HEK293T (cell line): Measurements from ENCODE around the gene CEMP1.

Experiments
- CTCF ChIA-PET: fragments of 350-600 bp; formaldehyde crosslinking; extraction: SDS; loops from one replicate; lab custom pipeline; 2021; ENCODE audit warnings: antibody characterized with exemption, inconsistent platforms; lab: Yijun Ruan, JAX
- POLR2A ChIA-PET: fragments of 350-600 bp; formaldehyde crosslinking; extraction: SDS; loops from one replicate; lab custom pipeline; 2020; ENCODE audit warnings: antibody characterized with exemption, inconsistent platforms; lab: Yijun Ruan, JAX
- DNase-seq: peaks from one replicate; pipeline ENCODE4 v3.0.0; 2012; ENCODE audit warnings: mixed read lengths; ENCODE audit errors: extremely low spot score
- ARNT ChIP-seq: fragments of 450-650 bp; IDR thresholded peaks from 2 replicates; pipeline ENCODE4 v1.6.1; 2017; ENCODE audit warnings: mild to moderate bottlenecking
- BHLHE40 ChIP-seq: fragments of 450-650 bp; IDR thresholded peaks from 2 replicates; pipeline ENCODE4 v1.6.1; 2016; ENCODE audit warnings: mild to moderate bottlenecking, moderate library complexity, borderline replicate concordance
- CTBP1 ChIP-seq: fragments of 450-650 bp; IDR thresholded peaks from 2 replicates; pipeline ENCODE4 v1.6.1; 2016; ENCODE audit warnings: borderline replicate concordance
- ELF4 ChIP-seq: fragments of 450-650 bp; IDR thresholded peaks from 2 replicates; pipeline ENCODE4 v1.6.1; 2017; ENCODE audit warnings: antibody characterized with exemption
- FOXA1 ChIP-seq: fragments of 450-650 bp; IDR thresholded peaks from 2 replicates; pipeline ENCODE4 v1.6.1; 2016; ENCODE audit warnings: mild to moderate bottlenecking
- FOXK2 ChIP-seq: fragments of 450-650 bp; IDR thresholded peaks from 2 replicates; pipeline ENCODE4 v1.6.1; 2016; ENCODE audit warnings: mild to moderate bottlenecking
- FOXM1 ChIP-seq: fragments of 450-650 bp; IDR thresholded peaks from 2 replicates; pipeline ENCODE4 v1.6.1; 2017; ENCODE audit warnings: mild to moderate bottlenecking, borderline replicate concordance
- HDGF ChIP-seq: fragments of 450-650 bp; IDR thresholded peaks from 2 replicates; pipeline ENCODE4 v1.6.1; 2017; ENCODE audit warnings: antibody characterized with exemption, borderline replicate concordance
- L3MBTL2 ChIP-seq: fragments of 450-650 bp; conservative IDR thresholded peaks from 2 replicates; pipeline ENCODE4 v1.6.1; 2016; ENCODE audit warnings: mild to moderate bottlenecking
- LEF1 ChIP-seq: fragments of 450-650 bp; IDR thresholded peaks from 2 replicates; pipeline ENCODE4 v1.6.1; 2017; ENCODE audit warnings: mild to moderate bottlenecking, borderline replicate concordance
- NFRKB ChIP-seq: fragments of 450-650 bp; IDR thresholded peaks from 2 replicates; pipeline ENCODE4 v1.6.1; 2016; ENCODE audit warnings: mild to moderate bottlenecking, moderate library complexity
- SP1 ChIP-seq: fragments of 450-650 bp; IDR thresholded peaks from 2 replicates; pipeline ENCODE4 v1.6.1; 2017
- SUZ12 ChIP-seq: fragments of 450-650 bp; IDR thresholded peaks from 2 replicates; pipeline ENCODE4 v1.6.1; 2016; ENCODE audit warnings: mild to moderate bottlenecking
- TARDBP ChIP-seq: fragments of 450-650 bp; IDR thresholded peaks from 2 replicates; pipeline ENCODE4 v1.6.1; 2016
- ZNF384 ChIP-seq: fragments of 450-650 bp; IDR thresholded peaks from 2 replicates; pipeline ENCODE4 v1.6.1; 2016
- TF ChIP-seq, protein P1 (sequence below): fragments of 450-650 bp; IDR thresholded peaks from 2 replicates; pipeline ENCODE4 v1.6.1; 2016

Gene CEMP1

DNA sequence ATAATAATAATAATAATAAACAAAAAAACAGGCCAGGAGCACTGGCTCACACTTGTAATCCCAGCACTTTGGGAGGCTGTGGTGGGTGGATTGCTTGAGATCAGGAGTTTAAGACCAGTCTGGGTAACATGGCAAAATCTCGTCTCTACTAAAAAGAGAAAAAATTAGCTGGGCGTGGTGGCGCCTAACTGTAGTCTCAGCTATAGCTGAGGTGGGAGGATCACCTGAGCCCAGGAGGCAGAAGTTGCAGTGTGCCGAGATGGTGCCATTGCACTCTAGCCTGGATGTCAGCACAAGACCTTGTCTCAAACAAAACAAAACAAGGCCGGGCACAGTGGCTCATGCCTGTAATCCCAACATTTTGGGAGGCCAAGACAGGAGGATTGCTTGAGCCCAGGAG, 36.2 kb downstream of the CEMP1 start:
- TF ChIP-seq FOXA1 (no peak), L3MBTL2 (no peak), CTBP1 (no peak), LEF1 (no peak), HDGF (no peak), SP1 (no peak), ELF4 (no peak), TARDBP (no peak), FOXK2 (no peak), ARNT (no peak), ZNF384 (no peak), NFRKB (no peak)
- TF ChIP-seq, protein P1, sequence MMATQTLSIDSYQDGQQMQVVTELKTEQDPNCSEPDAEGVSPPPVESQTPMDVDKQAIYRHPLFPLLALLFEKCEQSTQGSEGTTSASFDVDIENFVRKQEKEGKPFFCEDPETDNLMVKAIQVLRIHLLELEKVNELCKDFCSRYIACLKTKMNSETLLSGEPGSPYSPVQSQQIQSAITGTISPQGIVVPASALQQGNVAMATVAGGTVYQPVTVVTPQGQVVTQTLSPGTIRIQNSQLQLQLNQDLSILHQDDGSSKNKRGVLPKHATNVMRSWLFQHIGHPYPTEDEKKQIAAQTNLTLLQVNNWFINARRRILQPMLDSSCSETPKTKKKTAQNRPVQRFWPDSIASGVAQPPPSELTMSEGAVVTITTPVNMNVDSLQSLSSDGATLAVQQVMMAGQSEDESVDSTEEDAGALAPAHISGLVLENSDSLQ = no peak
- CTCF ChIA-PET = no interaction called here
- no peak for DNase-seq
- POLR2A ChIA-PET = no interaction called here

DNA sequence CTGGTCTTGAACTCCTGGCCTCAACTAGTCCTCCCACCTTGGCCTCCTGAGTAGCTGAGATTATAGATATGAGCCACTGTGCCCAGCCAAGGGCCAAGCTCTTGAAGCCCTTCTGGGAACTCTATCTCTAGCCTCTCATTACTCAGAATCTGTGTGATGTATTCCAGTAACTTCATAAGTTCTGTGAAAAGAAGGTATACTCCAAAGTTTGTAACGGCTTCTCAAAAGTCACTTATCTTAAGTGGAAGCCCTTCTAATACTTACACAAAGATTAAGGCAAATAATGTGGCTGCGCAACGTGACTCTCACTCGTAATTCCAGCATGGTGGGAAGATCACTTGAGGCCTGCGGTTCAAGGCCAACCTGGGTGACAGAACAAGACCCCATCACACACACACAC, 36.6 kb downstream of the CEMP1 start:
- no peak for DNase-seq
- CTCF ChIA-PET = no interaction called here
- POLR2A ChIA-PET = no interaction called here

DNA sequence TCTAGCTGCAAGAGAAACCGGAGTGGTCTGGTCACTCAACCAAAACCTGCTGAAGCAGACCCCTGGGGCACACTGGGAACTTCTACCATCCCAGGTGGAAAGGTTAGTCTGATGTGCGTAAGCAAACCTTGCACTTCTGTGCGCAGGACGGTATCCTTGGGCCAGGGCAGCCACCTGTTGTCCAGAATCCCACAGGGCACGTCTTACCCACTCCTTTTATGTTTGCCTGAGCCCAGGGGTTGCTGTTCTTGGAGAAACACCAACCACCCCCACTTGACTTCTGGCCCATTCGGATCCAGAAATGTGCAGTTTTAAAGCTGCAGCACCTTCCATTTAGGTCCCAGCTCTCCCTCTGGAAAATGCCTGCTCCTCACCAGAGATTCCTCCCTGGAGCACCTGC, 37.6 kb downstream of the CEMP1 start:
- no peak for TF ChIP-seq ZNF384
- no peak for TF ChIP-seq BHLHE40
- TF ChIP-seq LEF1 = no peak
- no peak for TF ChIP-seq HDGF
- CTCF ChIA-PET = no interaction called here
- POLR2A ChIA-PET = no interaction called here
- no peak for DNase-seq

More for the DNA sequence above, 36.6 kb downstream of the CEMP1 start:
- TF ChIP-seq BHLHE40 = no peak

DNA sequence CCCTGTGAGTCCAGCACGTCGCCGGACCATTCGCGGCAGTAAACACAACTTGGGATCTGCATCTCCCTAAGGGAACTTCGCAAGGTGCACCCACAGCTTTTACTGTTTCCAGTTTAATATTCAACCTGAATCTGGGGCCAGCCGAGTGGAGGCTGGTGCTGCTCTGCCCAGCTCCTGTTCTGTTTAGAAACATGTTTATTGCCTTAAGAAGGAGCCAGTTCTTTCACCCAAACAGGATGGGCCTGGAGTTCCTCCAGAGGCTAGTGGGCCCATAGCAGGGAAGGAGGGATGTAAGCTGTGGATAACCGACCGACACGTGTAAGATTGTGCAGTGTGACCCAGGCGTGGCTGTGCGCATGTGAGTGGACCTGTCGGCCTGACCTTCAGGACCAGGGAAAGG, 38.9 kb downstream of the CEMP1 start:
- TF ChIP-seq SUZ12 (no peak), HDGF (no peak), FOXA1 (no peak), ZNF384 (no peak), BHLHE40 (no peak), FOXK2 (no peak), ARNT (no peak), L3MBTL2 (no peak), CTBP1 (no peak), NFRKB (no peak), SP1 (no peak), ELF4 (no peak), TARDBP (no peak), LEF1 (no peak), FOXM1 (no peak)
- TF ChIP-seq, protein P1 = no peak
- DNase-seq = no peak
- ChIA-PET POLR2A (no interaction called here), CTCF (interaction anchor here (0.7 kb wide), 1 partner anchor 9 kb away, joined by 3 read pairs; no protein-coding TSS in a partner anchor)

DNA sequence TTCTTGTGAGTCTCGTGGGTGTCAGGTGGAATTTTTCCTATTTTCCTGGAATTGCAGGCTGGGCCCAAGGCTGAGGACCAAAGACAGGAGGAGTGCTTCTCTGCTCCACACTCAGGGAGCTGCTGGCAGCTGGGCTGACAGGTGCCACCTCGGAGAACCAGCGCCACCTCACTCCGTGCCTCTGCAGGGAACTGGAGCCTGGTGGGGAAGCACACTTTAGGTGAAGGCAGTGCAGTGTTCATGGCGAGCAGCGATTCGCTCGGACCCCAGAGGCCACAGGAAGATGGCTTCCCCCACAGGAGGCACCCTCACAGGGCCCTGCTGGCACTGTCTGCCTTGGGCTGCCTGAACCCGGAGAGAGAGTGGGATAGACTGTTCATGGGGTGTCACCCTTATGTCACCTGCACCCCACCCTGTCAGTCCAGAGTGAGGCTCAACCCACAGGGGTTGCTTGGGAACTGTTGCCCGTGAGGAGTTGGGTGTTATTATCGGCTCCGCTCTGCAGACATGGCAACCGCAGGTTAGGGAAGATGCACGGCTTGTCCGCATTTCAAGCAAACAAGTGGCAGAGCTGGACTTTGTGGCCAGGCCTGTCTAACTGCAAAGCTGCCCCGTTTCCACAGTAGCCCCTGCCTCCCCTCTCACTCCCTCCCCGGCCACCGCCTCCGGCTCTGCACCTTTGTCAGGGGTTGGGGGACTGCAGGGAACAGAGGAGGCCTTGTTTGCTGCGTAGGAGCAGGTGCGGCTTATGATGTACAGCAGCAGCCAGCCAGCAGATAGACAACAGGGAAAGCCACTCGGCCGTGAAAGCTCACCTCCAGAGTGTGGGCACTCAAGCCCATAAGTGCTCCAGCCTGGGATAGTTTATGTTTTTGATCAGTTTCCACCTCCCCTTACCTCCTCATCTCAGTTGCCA, 40.8 kb downstream of the CEMP1 start:
- ChIA-PET POLR2A (interaction anchor here (0.7 kb wide), 1 partner anchor 16 kb away, joined by 3 read pairs; no protein-coding TSS in a partner anchor), CTCF (no interaction called here)
- TF ChIP-seq ARNT (no peak), FOXA1 (no peak), LEF1 (no peak)
- DNase-seq = no peak

DNA sequence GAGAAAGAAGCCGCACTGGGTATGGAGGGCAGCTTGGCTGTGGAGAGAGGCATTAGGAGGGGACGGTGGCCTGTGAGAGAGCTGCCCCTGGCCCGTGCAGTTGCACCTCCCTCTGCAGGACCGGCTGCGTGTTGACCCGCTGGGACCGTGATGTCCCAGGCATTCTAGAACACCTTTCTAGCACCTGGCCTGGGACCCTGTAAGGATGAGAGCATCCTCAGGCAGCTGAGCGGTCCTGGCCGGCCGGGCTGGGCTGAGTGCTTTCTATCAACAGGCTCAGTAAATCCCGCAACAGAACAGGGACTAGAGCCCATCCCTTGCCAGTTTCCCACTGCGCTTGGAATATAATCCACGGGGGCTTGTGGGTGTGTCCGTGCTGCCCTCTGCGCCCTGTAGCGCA, 41.6 kb downstream of the CEMP1 start:
- TF ChIP-seq FOXA1 = no peak
- no peak for TF ChIP-seq SP1
- TF ChIP-seq ZNF384 = no peak
- TF ChIP-seq FOXK2 = no peak
- no peak for TF ChIP-seq CTBP1
- no peak for TF ChIP-seq BHLHE40
- TF ChIP-seq NFRKB = no peak
- TF ChIP-seq TARDBP = no peak
- TF ChIP-seq HDGF = no peak
- no peak for TF ChIP-seq SUZ12
- TF ChIP-seq ARNT = no peak
- no peak for TF ChIP-seq FOXM1
- TF ChIP-seq, protein P1 = no peak
- no peak for TF ChIP-seq LEF1
- no peak for TF ChIP-seq ELF4
- TF ChIP-seq L3MBTL2 = no peak
- ChIA-PET CTCF (no interaction called here), POLR2A (interaction anchor here (0.7 kb wide), 1 partner anchor 15 kb away, joined by 3 read pairs; no protein-coding TSS in a partner anchor)
- no peak for DNase-seq
